ENCODE data around the gene RPRD1B. TPM values are rescaled to one million over a fixed set of nuclear protein-coding genes. Genes with fewer than 3 reads are reported as not detected.

Gene RPRD1B
- polyA plus RNA-seq, 1 experiment: 21.0 TPM

DNA sequence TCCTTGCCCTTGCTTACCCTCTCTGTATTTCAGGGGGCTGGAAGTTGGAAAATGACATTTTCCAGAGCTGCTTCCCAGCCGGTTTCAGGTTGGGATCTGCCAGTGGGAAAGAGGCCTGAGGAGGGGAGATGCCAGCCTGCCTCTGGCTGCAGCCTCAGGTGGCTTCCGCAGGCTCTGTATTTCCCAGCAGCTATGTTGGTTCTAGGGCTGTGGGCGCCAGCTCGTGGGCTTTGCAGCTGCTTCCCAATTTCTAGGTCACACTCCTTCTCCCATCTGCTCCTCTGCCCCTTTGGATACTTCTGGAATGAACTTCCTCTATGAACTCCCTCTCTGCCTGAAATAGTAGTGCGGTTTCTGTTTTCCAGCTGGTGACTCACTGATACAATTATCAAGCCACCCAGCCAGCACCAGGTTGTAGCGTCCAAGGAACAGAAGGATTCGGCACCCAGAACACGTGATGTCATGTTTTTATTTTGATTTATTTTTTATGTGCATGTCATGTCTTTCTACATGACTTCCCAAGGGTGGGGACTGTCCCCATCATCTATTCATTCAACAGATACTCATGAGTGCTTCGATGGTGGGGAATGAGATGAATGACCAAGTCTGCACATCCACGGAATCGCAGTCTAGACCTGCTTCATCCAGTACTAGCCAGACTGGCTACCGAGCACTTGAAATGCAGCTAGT is 93.5 kb downstream of the RPRD1B start:
- Histone ChIP-seq H3K36me3 (ENCODE audit: control insufficient read depth, insufficient read depth, low read length) (peaks cover 14% of the 10 kb centered on the region), H3K27me3 (ENCODE audit: control insufficient read depth, insufficient read depth, low read length) (no peaks in the 10 kb centered on the region), H3K4me3 (ENCODE audit: low read depth, low read length) (no peak overlapping the region)
- no peak for DNase-seq (ENCODE audit: low read depth)
- ChIA-PET CTCF (interaction anchor here (1.2 to 3.2 kb wide), 3 partner anchors 38 to 69 kb away, joined by 4 to 11 read pairs (median 4); no protein-coding TSS in a partner anchor), POLR2A (interaction anchor here (0.6 kb wide), 1 partner anchor 12 kb away, joined by 3 read pairs; no protein-coding TSS in a partner anchor)
- TF ChIP-seq CTCF (IDR thresholded peaks at IDR 0.05; ENCODE audit: insufficient read depth, low read depth, low read length): no peak

DNA sequence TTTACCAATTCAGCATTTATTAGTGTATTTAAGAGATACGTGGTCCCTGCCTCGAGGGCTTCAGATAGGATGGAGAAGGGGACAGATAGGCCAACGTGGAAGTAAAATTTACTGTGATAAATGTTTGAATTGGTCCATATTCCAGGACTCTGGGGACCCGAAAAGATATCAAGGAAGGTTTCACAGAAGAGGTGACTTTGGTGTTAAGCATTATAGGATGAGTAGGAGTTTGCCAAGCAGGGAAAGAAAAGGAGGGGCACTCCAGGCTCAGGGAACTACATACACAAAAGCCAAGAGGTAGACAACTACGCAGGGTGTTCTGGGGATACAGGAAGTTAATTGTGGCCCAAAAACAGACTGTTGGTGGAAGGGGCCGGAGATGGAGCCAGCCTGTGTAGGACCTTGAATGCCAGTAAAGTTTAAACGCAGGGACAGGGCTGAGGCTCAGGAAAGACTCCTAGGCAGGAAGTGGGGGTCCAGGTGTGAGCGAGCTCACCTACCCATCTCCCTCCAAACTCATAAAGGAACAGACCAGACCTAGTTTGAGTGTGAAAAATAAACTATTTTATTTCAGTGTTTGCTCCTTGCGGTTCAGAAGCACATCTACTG is 94.5 kb downstream of the RPRD1B start:
- ChIA-PET POLR2A (no interaction called here), CTCF (interaction anchor here (1.1 to 3.2 kb wide), 3 partner anchors 55 to 93 kb away, joined by 4 to 11 read pairs (median 4); no protein-coding TSS in a partner anchor)
- no peak for DNase-seq (ENCODE audit: low read depth)
- peaks cover 18% of the 10 kb centered on the region for H3K36me3 ChIP-seq (ENCODE audit: control insufficient read depth, insufficient read depth, low read length)
- no peak overlapping the region for H3K4me3 ChIP-seq (ENCODE audit: low read depth, low read length)
- no peaks in the 10 kb centered on the region for H3K27me3 ChIP-seq (ENCODE audit: control insufficient read depth, insufficient read depth, low read length)
- TF ChIP-seq CTCF (IDR thresholded peaks at IDR 0.05; ENCODE audit: insufficient read depth, low read depth, low read length): no peak

- TF ChIP-seq CTCF (IDR thresholded peaks at IDR 0.05; ENCODE audit: insufficient read depth, low read depth, low read length): no peak
- peaks cover 18% of the 10 kb centered on the region for H3K36me3 ChIP-seq (ENCODE audit: control insufficient read depth, insufficient read depth, low read length)
- no peak overlapping the region for H3K4me3 ChIP-seq (ENCODE audit: low read depth, low read length)
- POLR2A ChIA-PET: no interaction called here
- no peak for DNase-seq (ENCODE audit: low read depth)
- CTCF ChIA-PET: interaction anchor here (1.1 to 3.2 kb wide), 3 partner anchors 55 to 93 kb away, joined by 4 to 11 read pairs (median 4); no protein-coding TSS in a partner anchor
- no peaks in the 10 kb centered on the region for H3K27me3 ChIP-seq (ENCODE audit: control insufficient read depth, insufficient read depth, low read length)
Measured at GRCh38 chr20:38128691-38129090, 95.1 kb downstream of the RPRD1B start.

GRCh38 chr20:38129248-38129865 is 95.8 kb downstream of the RPRD1B start:
- ChIA-PET CTCF (interaction anchor here (1.1 to 1.5 kb wide), 3 partner anchors 92 to 565 kb away, joined by 3 to 4 read pairs (median 3); no protein-coding TSS in a partner anchor), POLR2A (no interaction called here)
- H3K27me3 ChIP-seq (ENCODE audit: control insufficient read depth, insufficient read depth, low read length): no peaks in the 10 kb centered on the region
- TF ChIP-seq CTCF (IDR thresholded peaks at IDR 0.05; ENCODE audit: insufficient read depth, low read depth, low read length): no peak
- no peak overlapping the region for H3K4me3 ChIP-seq (ENCODE audit: low read depth, low read length)
- DNase-seq (ENCODE audit: low read depth): no peak
- peaks cover 20% of the 10 kb centered on the region for H3K36me3 ChIP-seq (ENCODE audit: control insufficient read depth, insufficient read depth, low read length)

Measured in BJ (cell line).